ENCODE results near the gene RRP1.

Gene RRP1

DNA sequence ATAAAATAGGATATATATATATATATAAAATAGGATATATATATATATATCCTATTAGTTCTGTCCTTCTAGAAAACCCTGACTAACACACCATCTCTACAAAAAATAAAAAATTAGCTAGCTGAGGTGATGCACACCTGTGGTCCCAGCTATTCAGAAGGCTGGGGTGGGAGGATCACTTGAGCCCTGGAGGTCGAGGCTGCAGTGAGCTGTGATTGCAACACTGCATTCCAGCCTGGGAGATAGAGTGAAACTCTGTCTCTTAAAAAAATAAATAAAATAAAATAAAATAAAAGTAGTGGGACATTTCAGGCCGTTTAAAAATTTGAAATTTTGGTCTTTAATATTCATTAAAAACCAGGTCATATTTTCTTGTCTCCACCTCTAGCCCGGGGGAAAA lies 4.2 kb upstream of the RRP1 start:
- H3K36me3 ChIP-seq (ENCODE audit: insufficient read depth, low read length) = no peaks in the 10 kb centered on the region
- no peaks in the 10 kb centered on the region for H4K20me1 ChIP-seq (ENCODE audit: insufficient read depth, low read length)
- H2AFZ ChIP-seq (ENCODE audit: low read length) = no peak overlapping the region
- H3K79me2 ChIP-seq (ENCODE audit: insufficient read depth, low read length) = peaks cover 5% of the 10 kb centered on the region
- TF ChIP-seq, protein P1, sequence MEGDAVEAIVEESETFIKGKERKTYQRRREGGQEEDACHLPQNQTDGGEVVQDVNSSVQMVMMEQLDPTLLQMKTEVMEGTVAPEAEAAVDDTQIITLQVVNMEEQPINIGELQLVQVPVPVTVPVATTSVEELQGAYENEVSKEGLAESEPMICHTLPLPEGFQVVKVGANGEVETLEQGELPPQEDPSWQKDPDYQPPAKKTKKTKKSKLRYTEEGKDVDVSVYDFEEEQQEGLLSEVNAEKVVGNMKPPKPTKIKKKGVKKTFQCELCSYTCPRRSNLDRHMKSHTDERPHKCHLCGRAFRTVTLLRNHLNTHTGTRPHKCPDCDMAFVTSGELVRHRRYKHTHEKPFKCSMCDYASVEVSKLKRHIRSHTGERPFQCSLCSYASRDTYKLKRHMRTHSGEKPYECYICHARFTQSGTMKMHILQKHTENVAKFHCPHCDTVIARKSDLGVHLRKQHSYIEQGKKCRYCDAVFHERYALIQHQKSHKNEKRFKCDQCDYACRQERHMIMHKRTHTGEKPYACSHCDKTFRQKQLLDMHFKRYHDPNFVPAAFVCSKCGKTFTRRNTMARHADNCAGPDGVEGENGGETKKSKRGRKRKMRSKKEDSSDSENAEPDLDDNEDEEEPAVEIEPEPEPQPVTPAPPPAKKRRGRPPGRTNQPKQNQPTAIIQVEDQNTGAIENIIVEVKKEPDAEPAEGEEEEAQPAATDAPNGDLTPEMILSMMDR (IDR thresholded peaks at IDR 0.05; ENCODE audit: low read length) = no peak
- no peak for TF ChIP-seq EZH2 (IDR thresholded peaks at IDR 0.05; ENCODE audit: borderline replicate concordance, low read length)
- no peak overlapping the region for H3K4me2 ChIP-seq (ENCODE audit: low read length)
- no peak overlapping the region for H3K27ac ChIP-seq (ENCODE audit: low read depth, low read length, poor library complexity, severe bottlenecking)
- H3K4me1 ChIP-seq (ENCODE audit: insufficient read depth, low read length, severe bottlenecking) = peaks cover 40% of the 10 kb centered on the region
- H3K9ac ChIP-seq (ENCODE audit: low read length) = no peak overlapping the region
- no peaks in the 10 kb centered on the region for H3K9me2 ChIP-seq (ENCODE audit: low read depth, low read length)
- peaks cover 6% of the 10 kb centered on the region for H3F3A ChIP-seq (ENCODE audit: insufficient read depth, low read length)
- no peaks in the 10 kb centered on the region for H3K27me3 ChIP-seq (ENCODE audit: insufficient read depth, low read length)
- H3K9me3 ChIP-seq (ENCODE audit: low read length) = no peaks in the 10 kb centered on the region
- H3K4me3 ChIP-seq (ENCODE audit: low read depth, low read length, poor library complexity, severe bottlenecking) = no peak overlapping the region

DNA sequence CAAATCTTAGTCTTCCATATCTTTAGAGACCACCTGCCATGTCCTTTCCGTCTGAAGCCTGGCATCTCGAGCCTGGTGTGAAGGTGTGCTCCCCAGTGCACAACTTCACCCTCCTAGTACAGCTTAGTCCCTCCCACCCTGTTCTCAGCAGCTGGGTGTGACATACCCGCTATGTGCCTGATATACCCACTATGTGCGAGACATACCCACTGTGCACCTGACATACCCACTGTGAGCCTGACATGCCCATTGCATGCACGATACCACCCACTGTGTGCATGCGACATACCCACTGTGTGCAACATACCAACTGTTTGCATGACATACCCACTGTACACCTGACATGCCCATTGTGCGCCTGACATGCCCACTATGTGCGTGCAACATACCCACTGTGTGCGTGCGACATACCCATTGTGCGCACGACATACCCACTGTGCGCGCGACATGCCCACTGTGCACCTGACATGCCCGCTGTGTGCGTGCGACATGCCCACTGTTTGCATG lies 3.0 kb upstream of the RRP1 start:
- Histone ChIP-seq H3K4me2 (ENCODE audit: low read length) (no peak overlapping the region), H4K20me1 (ENCODE audit: insufficient read depth, low read length) (no peaks in the 10 kb centered on the region), H2AFZ (ENCODE audit: low read length) (no peak overlapping the region), H3F3A (ENCODE audit: insufficient read depth, low read length) (no peaks in the 10 kb centered on the region), H3K9ac (ENCODE audit: low read length) (no peak overlapping the region), H3K9me3 (ENCODE audit: low read length) (no peaks in the 10 kb centered on the region), H3K27ac (ENCODE audit: low read depth, low read length, poor library complexity, severe bottlenecking) (no peak overlapping the region), H3K4me1 (ENCODE audit: insufficient read depth, low read length, severe bottlenecking) (peaks cover 41% of the 10 kb centered on the region), H3K27me3 (ENCODE audit: insufficient read depth, low read length) (no peaks in the 10 kb centered on the region), H3K79me2 (ENCODE audit: insufficient read depth, low read length) (peaks cover 17% of the 10 kb centered on the region), H3K9me2 (ENCODE audit: low read depth, low read length) (no peaks in the 10 kb centered on the region), H3K4me3 (ENCODE audit: low read depth, low read length, poor library complexity, severe bottlenecking) (no peak overlapping the region), H3K36me3 (ENCODE audit: insufficient read depth, low read length) (peaks cover 9% of the 10 kb centered on the region; the same call in 1 of the 2 replicates)
- no peak for TF ChIP-seq EZH2 (IDR thresholded peaks at IDR 0.05; ENCODE audit: borderline replicate concordance, low read length)
- TF ChIP-seq, protein P1 (IDR thresholded peaks at IDR 0.05; ENCODE audit: low read length) = no peak

DNA sequence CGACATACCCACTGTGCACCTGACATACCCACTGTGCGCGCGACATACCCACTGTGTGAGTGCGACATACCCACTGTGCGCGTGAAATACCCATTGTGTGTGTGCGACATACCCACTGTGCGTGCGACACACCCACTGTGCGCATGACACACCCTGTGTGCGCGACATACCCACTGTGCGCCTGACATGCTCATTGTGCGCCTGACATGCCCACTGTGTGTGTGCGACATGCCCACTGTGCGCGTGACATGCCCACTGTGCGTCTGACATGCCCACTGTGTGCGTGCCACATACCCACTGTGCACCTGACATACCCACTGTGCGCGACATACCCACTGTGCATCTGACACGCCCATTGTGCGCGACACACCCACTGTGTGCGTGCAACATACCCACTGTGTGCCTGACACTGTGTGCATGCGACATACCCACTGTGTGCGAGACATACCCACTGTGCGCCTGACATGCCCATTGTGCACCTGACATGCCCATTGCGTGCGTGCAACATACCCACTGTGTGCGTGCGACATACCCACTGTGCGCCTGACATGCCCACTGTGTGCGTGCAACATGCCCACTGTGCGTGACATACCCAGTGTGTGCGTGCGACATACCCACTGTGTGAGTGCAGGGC lies 2.5 kb upstream of the RRP1 start:
- Histone ChIP-seq H2AFZ (ENCODE audit: low read length) (no peak overlapping the region), H3K4me2 (ENCODE audit: low read length) (no peak overlapping the region), H3K4me3 (ENCODE audit: low read depth, low read length, poor library complexity, severe bottlenecking) (no peak overlapping the region), H3K27ac (ENCODE audit: low read depth, low read length, poor library complexity, severe bottlenecking) (no peak overlapping the region), H3K27me3 (ENCODE audit: insufficient read depth, low read length) (no peaks in the 10 kb centered on the region), H3K79me2 (ENCODE audit: insufficient read depth, low read length) (peaks cover 17% of the 10 kb centered on the region), H3K9ac (ENCODE audit: low read length) (no peak overlapping the region), H3K4me1 (ENCODE audit: insufficient read depth, low read length, severe bottlenecking) (peaks cover 39% of the 10 kb centered on the region), H3K9me3 (ENCODE audit: low read length) (no peaks in the 10 kb centered on the region), H3F3A (ENCODE audit: insufficient read depth, low read length) (no peaks in the 10 kb centered on the region), H4K20me1 (ENCODE audit: insufficient read depth, low read length) (no peaks in the 10 kb centered on the region), H3K36me3 (ENCODE audit: insufficient read depth, low read length) (peaks cover 15% of the 10 kb centered on the region), H3K9me2 (ENCODE audit: low read depth, low read length) (no peaks in the 10 kb centered on the region)
- TF ChIP-seq EZH2 (IDR thresholded peaks at IDR 0.05; ENCODE audit: borderline replicate concordance, low read length) = no peak
- TF ChIP-seq, protein P1 (IDR thresholded peaks at IDR 0.05; ENCODE audit: low read length) = no peak

All from OCI-LY1 (cell line).